ENCODE measurements around the gene UCK2. TPM values are rescaled to one million over a fixed set of nuclear protein-coding genes. Genes with fewer than 3 reads are reported as not detected.

The UCK2 gene
- total RNA-seq, 2 experiments from 2014 or later, result 15.0 to 15.3 TPM

- H3K27me3 Mint-ChIP-seq, result no peaks in the 10 kb centered on the region
- peaks cover 2% of the 10 kb centered on the region for H3K36me3 Mint-ChIP-seq
- ATAC-seq (ENCODE audit: low read depth) (no peak), DNase-seq (no peak)
- no peaks in the 10 kb centered on the region for H3K9me3 Mint-ChIP-seq
- POLR2A ChIA-PET, result interaction anchor here (1.3 kb wide), 1 partner anchor 13 kb away, joined by 5 read pairs; no protein-coding TSS in a partner anchor
- H3K4me1 Mint-ChIP-seq, result peaks cover 39% of the 10 kb centered on the region
- no peak overlapping the region for H3K4me3 Mint-ChIP-seq
- no peak overlapping the region for H3K27ac Mint-ChIP-seq
These were observed 14.7 kb downstream of the UCK2 start for GRCh38 chr1:165842023-165842670.

GRCh38 chr1:165842671-165843129 is 15.3 kb downstream of the UCK2 start:
- ATAC-seq (ENCODE audit: low read depth), result peak; percentile 69
- H3K9me3 Mint-ChIP-seq, result no peaks in the 10 kb centered on the region
- DNase-seq, result no peak
- no peaks in the 10 kb centered on the region for H3K27me3 Mint-ChIP-seq
- H3K4me3 Mint-ChIP-seq, result peak overlapping the region; percentile 33
- H3K4me1 Mint-ChIP-seq, result peaks cover 39% of the 10 kb centered on the region
- H3K27ac Mint-ChIP-seq, result no peak overlapping the region
- H3K36me3 Mint-ChIP-seq, result peaks cover 2% of the 10 kb centered on the region
- POLR2A ChIA-PET, result interaction anchor here (0.8 to 1.3 kb wide), 2 partner anchors 14 to 74 kb away, joined by 5 read pairs; partner anchors contain the start of gene TMCO1

- POLR2A ChIA-PET, result interaction anchor here (0.8 to 1.3 kb wide), 2 partner anchors 14 to 74 kb away, joined by 5 read pairs; partner anchors contain the start of gene TMCO1
- ATAC-seq (ENCODE audit: low read depth) (no peak), DNase-seq (no peak)
- H3K27me3 Mint-ChIP-seq, result no peaks in the 10 kb centered on the region
- peaks cover 2% of the 10 kb centered on the region for H3K36me3 Mint-ChIP-seq
- H3K4me3 Mint-ChIP-seq, result no peak overlapping the region
- no peak overlapping the region for H3K27ac Mint-ChIP-seq
- no peaks in the 10 kb centered on the region for H3K9me3 Mint-ChIP-seq
- H3K4me1 Mint-ChIP-seq, result peaks cover 34% of the 10 kb centered on the region
These were observed 15.9 kb downstream of the UCK2 start for GRCh38 chr1:165843304-165843703.

GRCh38 chr1:165844114-165844798 is 16.8 kb downstream of the UCK2 start:
- Mint-ChIP-seq H3K27ac (no peak overlapping the region), H3K4me1 (peaks cover 37% of the 10 kb centered on the region), H3K27me3 (no peaks in the 10 kb centered on the region), H3K9me3 (no peaks in the 10 kb centered on the region), H3K4me3 (no peak overlapping the region), H3K36me3 (peaks cover 7% of the 10 kb centered on the region)
- POLR2A ChIA-PET, result interaction anchor here (1.3 kb wide), 1 partner anchor 75 kb away, joined by 3 read pairs; the partner anchor contains the start of gene TMCO1
- no peak for ATAC-seq (ENCODE audit: low read depth)
- DNase-seq, result no peak

- no peaks in the 10 kb centered on the region for H3K27me3 Mint-ChIP-seq
- POLR2A ChIA-PET, result interaction anchor here (0.7 to 1.3 kb wide), 3 partner anchors 16 to 76 kb away, joined by 3 read pairs; partner anchors contain the start of gene TMCO1
- no peak for DNase-seq
- H3K4me1 Mint-ChIP-seq, result peaks cover 37% of the 10 kb centered on the region
- H3K36me3 Mint-ChIP-seq, result peaks cover 7% of the 10 kb centered on the region
- no peak overlapping the region for H3K27ac Mint-ChIP-seq
- H3K9me3 Mint-ChIP-seq, result no peaks in the 10 kb centered on the region
- H3K4me3 Mint-ChIP-seq, result no peak overlapping the region
- no peak for ATAC-seq (ENCODE audit: low read depth)
These were observed 17.5 kb downstream of the UCK2 start for GRCh38 chr1:165844933-165845332.

- no peaks in the 10 kb centered on the region for H3K27me3 Mint-ChIP-seq
- POLR2A ChIA-PET, result interaction anchor here (0.7 to 1.3 kb wide), 4 partner anchors 17 to 77 kb away, joined by 3 read pairs; partner anchors contain the start of gene TMCO1
These were observed 18.2 kb downstream of the UCK2 start for GRCh38 chr1:165845569-165845968.

GRCh38 chr1:165845992-165846748 is 18.8 kb downstream of the UCK2 start:
- H3K4me3 Mint-ChIP-seq, result no peak overlapping the region
- DNase-seq, result no peak
- peak; percentile 64 for ATAC-seq (ENCODE audit: low read depth)
- H3K36me3 Mint-ChIP-seq, result peaks cover 7% of the 10 kb centered on the region
- POLR2A ChIA-PET, result interaction anchor here (1.0 to 1.3 kb wide), 3 partner anchors 17 to 77 kb away, joined by 3 read pairs; partner anchors contain the start of gene TMCO1
- no peak overlapping the region for H3K27ac Mint-ChIP-seq
- H3K27me3 Mint-ChIP-seq, result no peaks in the 10 kb centered on the region
- peaks cover 41% of the 10 kb centered on the region for H3K4me1 Mint-ChIP-seq
- no peaks in the 10 kb centered on the region for H3K9me3 Mint-ChIP-seq

More at GRCh38 chr1:165845569-165845968, 18.2 kb downstream of the UCK2 start:
- no peak overlapping the region for H3K4me3 Mint-ChIP-seq
- H3K36me3 Mint-ChIP-seq, result peaks cover 7% of the 10 kb centered on the region
- H3K9me3 Mint-ChIP-seq, result no peaks in the 10 kb centered on the region
- H3K4me1 Mint-ChIP-seq, result peaks cover 37% of the 10 kb centered on the region
- DNase-seq, result no peak
- no peak for ATAC-seq (ENCODE audit: low read depth)
- no peak overlapping the region for H3K27ac Mint-ChIP-seq

GRCh38 chr1:165847486-165847885 is 20.1 kb downstream of the UCK2 start:
- ATAC-seq (ENCODE audit: low read depth) (no peak), DNase-seq (no peak)
- POLR2A ChIA-PET, result interaction anchor here (1.0 kb wide), 1 partner anchor 78 kb away, joined by 3 read pairs; no protein-coding TSS in a partner anchor
- no peaks in the 10 kb centered on the region for H3K27me3 Mint-ChIP-seq
- no peaks in the 10 kb centered on the region for H3K9me3 Mint-ChIP-seq
- H3K36me3 Mint-ChIP-seq, result peaks cover 7% of the 10 kb centered on the region
- no peak overlapping the region for H3K4me3 Mint-ChIP-seq
- peaks cover 41% of the 10 kb centered on the region for H3K4me1 Mint-ChIP-seq
- no peak overlapping the region for H3K27ac Mint-ChIP-seq

- Mint-ChIP-seq H3K9me3 (no peaks in the 10 kb centered on the region), H3K4me1 (peaks cover 46% of the 10 kb centered on the region), H3K36me3 (peaks cover 9% of the 10 kb centered on the region), H3K4me3 (no peak overlapping the region), H3K27me3 (no peaks in the 10 kb centered on the region), H3K27ac (no peak overlapping the region)
- no peak for DNase-seq
- no peak for ATAC-seq (ENCODE audit: low read depth)
- POLR2A ChIA-PET, result no interaction called here
These were observed 22.1 kb downstream of the UCK2 start for GRCh38 chr1:165849353-165850133.

GRCh38 chr1:165851034-165851658 is 23.7 kb downstream of the UCK2 start:
- H3K4me1 Mint-ChIP-seq, result peaks cover 47% of the 10 kb centered on the region
- H3K36me3 Mint-ChIP-seq, result peaks cover 9% of the 10 kb centered on the region
- DNase-seq (no peak), ATAC-seq (ENCODE audit: low read depth) (peak; percentile 71)
- peak overlapping the region; percentile 57 for H3K4me3 Mint-ChIP-seq
- peak overlapping the region; percentile 17 for H3K27ac Mint-ChIP-seq
- no peaks in the 10 kb centered on the region for H3K27me3 Mint-ChIP-seq
- POLR2A ChIA-PET, result no interaction called here
- no peaks in the 10 kb centered on the region for H3K9me3 Mint-ChIP-seq

- Mint-ChIP-seq H3K4me3 (no peak overlapping the region), H3K4me1 (peaks cover 46% of the 10 kb centered on the region), H3K36me3 (peaks cover 9% of the 10 kb centered on the region), H3K9me3 (no peaks in the 10 kb centered on the region), H3K27me3 (no peaks in the 10 kb centered on the region), H3K27ac (no peak overlapping the region)
- ATAC-seq (ENCODE audit: low read depth) (no peak), DNase-seq (no peak)
- POLR2A ChIA-PET, result no interaction called here
These were observed 25.5 kb downstream of the UCK2 start for GRCh38 chr1:165852871-165853270.

- DNase-seq (no peak), ATAC-seq (ENCODE audit: low read depth) (no peak)
- Mint-ChIP-seq H3K4me1 (peaks cover 46% of the 10 kb centered on the region), H3K36me3 (peaks cover 7% of the 10 kb centered on the region), H3K4me3 (no peak overlapping the region), H3K27ac (peak overlapping the region; percentile 39), H3K27me3 (no peaks in the 10 kb centered on the region), H3K9me3 (no peaks in the 10 kb centered on the region)
- POLR2A ChIA-PET, result no interaction called here
These were observed 26.2 kb downstream of the UCK2 start for GRCh38 chr1:165853528-165854075.

Measured in activated naive CD8-positive, alpha-beta T cell treated with anti-CD3 and anti-CD28 coated beads, Interleukin-2, amount 10 ng/mL, durations not matched to agents 7 days and 5 days (primary cell).